Liver (tissue), 9 donors: ENCODE data around the gene STOM. TPM values are rescaled to one million over a fixed set of nuclear protein-coding genes. Genes with fewer than 3 reads are reported as not detected.

ENCODE experiments used
- DNase-seq: peaks from one replicate; pipeline ENCODE4 v3.0.0-alpha.2; 2017; ENCODE audit warnings: low spot score
- H3K27ac ChIP-seq, 2 donors: one replicate each; pipeline ENCODE4 v1.7.0; 2013; ENCODE audit warnings: inconsistent platforms in 2 of 2, low read length in 2 of 2, control low read depth in 1 of 2, low read depth in 1 of 2, mild to moderate bottlenecking in 1 of 2
- H3K27me3 ChIP-seq, 4 donors: one replicate each; pipeline versions ENCODE4 v1.6.1 to v1.7.0; 2013; ENCODE audit warnings: low read length in 3 of 4, inconsistent platforms in 1 of 4, mild to moderate bottlenecking in 1 of 4, moderate library complexity in 1 of 4; ENCODE audit not compliant: control insufficient read depth in 4 of 4, insufficient read depth in 4 of 4
- H3K36me3 ChIP-seq, 4 donors: one replicate each; pipeline versions ENCODE4 v1.6.1 to v1.7.0; 2013; ENCODE audit warnings: low read length in 3 of 4, mild to moderate bottlenecking in 3 of 4, low read depth in 1 of 4, moderate library complexity in 1 of 4; ENCODE audit not compliant: control insufficient read depth in 4 of 4, insufficient read depth in 3 of 4
- H3K4me1 ChIP-seq, 4 donors: one replicate each; pipeline versions ENCODE4 v1.6.1 to v1.7.0; 2013; ENCODE audit warnings: low read length in 3 of 4, mild to moderate bottlenecking in 3 of 4, moderate library complexity in 1 of 4; ENCODE audit not compliant: control insufficient read depth in 4 of 4, insufficient read depth in 4 of 4
- H3K4me3 ChIP-seq, 3 donors: one replicate each; pipeline versions ENCODE4 v1.6.1 to v1.7.0; 2013; ENCODE audit warnings: low read length in 3 of 3, control low read depth in 1 of 3, low read depth in 1 of 3, mild to moderate bottlenecking in 1 of 3
- H3K9ac ChIP-seq, 2 donors: one replicate each; pipeline ENCODE4 v1.7.0; 2013; ENCODE audit warnings: low read length in 2 of 2, mild to moderate bottlenecking in 2 of 2, moderate library complexity in 2 of 2, control low read depth in 1 of 2, low read depth in 1 of 2
- H3K9me3 ChIP-seq, 4 donors: one replicate each; pipeline versions ENCODE4 v1.6.1 to v1.7.0; 2013; ENCODE audit warnings: low read length in 3 of 4; ENCODE audit not compliant: control insufficient read depth in 4 of 4
- ATF3 ChIP-seq: IDR thresholded peaks from 2 replicates; pipeline ENCODE4 v1.6.1; 2016; ENCODE audit warnings: antibody characterized with exemption
- EGR1 ChIP-seq, 2 donors: IDR thresholded peaks; 2 replicates each; pipeline ENCODE4 v1.6.1; 2016 to 2018; ENCODE audit warnings: antibody characterized with exemption in 2 of 2, low read depth in 2 of 2
- FOXA1 ChIP-seq: IDR thresholded peaks from 2 replicates; pipeline ENCODE4 v1.6.1; 2016; ENCODE audit warnings: antibody characterized with exemption
- FOXA2 ChIP-seq: IDR thresholded peaks from 2 replicates; pipeline ENCODE4 v1.6.1; 2016; ENCODE audit warnings: antibody characterized with exemption
- GABPA ChIP-seq, 2 donors: IDR thresholded peaks in 1 of 2; conservative IDR thresholded peaks in 1 of 2; 2 replicates each; pipeline ENCODE4 v1.6.1; 2016; ENCODE audit warnings: antibody characterized with exemption in 2 of 2, mild to moderate bottlenecking in 1 of 2, moderate library complexity in 1 of 2
- HNF4A ChIP-seq, 2 donors: conservative IDR thresholded peaks; 2 replicates each; pipeline ENCODE4 v1.6.1; 2016; ENCODE audit warnings: antibody characterized with exemption in 2 of 2, mild to moderate bottlenecking in 2 of 2
- HNF4G ChIP-seq: IDR thresholded peaks from 2 replicates; pipeline ENCODE4 v1.6.1; 2016; ENCODE audit warnings: antibody characterized with exemption
- JUND ChIP-seq, 2 donors: IDR thresholded peaks; 2 replicates each; pipeline ENCODE4 v1.6.1; 2016; ENCODE audit warnings: antibody characterized with exemption in 2 of 2
- MAX ChIP-seq: IDR thresholded peaks from 2 replicates; pipeline ENCODE4 v1.6.1; 2016; ENCODE audit warnings: antibody characterized with exemption
- NR2F2 ChIP-seq: IDR thresholded peaks from 2 replicates; pipeline ENCODE4 v1.6.1; 2016; ENCODE audit warnings: antibody characterized with exemption
- RAD21 ChIP-seq, 2 donors: IDR thresholded peaks; 2 replicates each; pipeline ENCODE4 v1.6.1; 2016; ENCODE audit warnings: antibody characterized with exemption in 2 of 2, mild to moderate bottlenecking in 2 of 2
- REST ChIP-seq: IDR thresholded peaks from 2 replicates; pipeline ENCODE4 v1.6.1; 2016; ENCODE audit warnings: antibody characterized with exemption, mild to moderate bottlenecking
- RXRA ChIP-seq, 2 donors: IDR thresholded peaks; 2 replicates each; pipeline ENCODE4 v1.6.1; 2017 to 2018; ENCODE audit warnings: antibody characterized with exemption in 2 of 2, mild to moderate bottlenecking in 1 of 2
- SP1 ChIP-seq: IDR thresholded peaks from 2 replicates; pipeline ENCODE4 v1.6.1; 2018; ENCODE audit warnings: antibody characterized with exemption, mild to moderate bottlenecking
- TAF1 ChIP-seq: conservative IDR thresholded peaks from 2 replicates; pipeline ENCODE4 v1.6.1; 2016; ENCODE audit warnings: antibody characterized with exemption, mild to moderate bottlenecking
- YY1 ChIP-seq: IDR thresholded peaks from 2 replicates; pipeline ENCODE4 v1.6.1; 2016; ENCODE audit warnings: antibody characterized with exemption, mild to moderate bottlenecking
- ZBTB33 ChIP-seq: IDR thresholded peaks from 2 replicates; pipeline ENCODE4 v1.6.1; 2016; ENCODE audit warnings: antibody characterized with exemption
- WGBS: extraction: QIAGEN DNeasy Blood & Tissue Kit; methylation state at CpG from one replicate; pipeline ENCODE4 v1.1.7; 2013; 5-methylcytosine and 5-hydroxymethylcytosine counted together
- polyA plus RNA-seq, 2 donors: library from polyadenylated mRNA; stranded (reverse) in 1 of 2; unstranded in 1 of 2; fragments of 200-250 nt in 1 of 2; fragments of >200 nt in 1 of 2; fragmentation: Nextera tagmentation in 1 of 2; extraction: Ambion mirVana in 1 of 2; gene quantifications; one replicate each; pipeline versions ENCODE4 v1.2.1 to v1.2.3, GENCODE V29; 2013 to 2015
- total RNA-seq, 2 donors: library from RNA; depleted of rRNA; stranded (reverse); fragments of >200 nt; gene quantifications; one replicate each; pipeline ENCODE4 v1.2.3, GENCODE V29; 2014
- TF ChIP-seq, protein P1 (sequence below): fragments of 150-350 bp; IDR thresholded peaks from 2 replicates; pipeline ENCODE4 v1.5.1; 2017; ENCODE audit warnings: improper control_type of control experiment, low read depth, low read length; ENCODE audit not compliant: missing input control
- donor health status: healthy.
- donor health status: healthy.
- donor health status: healthy.
- donor health status: healthy.
- donor health status: healthy.

STOM gene
- total and polyA plus RNA-seq, 4 donors = 150 to 398 (median 265) TPM

DNA sequence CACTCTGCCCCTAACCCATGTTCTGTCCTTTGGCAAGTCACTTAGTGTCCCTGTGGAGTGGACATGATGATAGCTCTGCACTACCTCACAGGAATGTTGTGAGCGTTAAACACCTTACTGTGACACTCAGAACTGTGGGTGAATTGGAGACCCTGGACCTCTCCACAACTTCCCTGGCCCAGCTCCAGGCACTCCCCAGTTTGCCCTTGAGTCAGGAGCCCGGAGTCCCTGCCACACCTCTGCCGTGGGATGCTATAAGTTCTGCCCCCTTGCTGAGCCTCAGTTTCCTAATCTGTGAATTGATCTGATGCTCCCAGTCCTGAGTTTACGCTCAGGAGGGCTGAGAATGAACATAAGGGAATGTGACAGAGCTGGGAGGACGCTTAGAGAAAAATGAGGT is 67.7 kb downstream of the STOM start:
- Histone ChIP-seq H3K27ac (no peak overlapping the region), H3K36me3 (peaks cover 0 to 6% (median 2%) of the 10 kb centered on the region in 4 donors), H3K9ac (no peak overlapping the region), H3K4me3 (no peak overlapping the region), H3K9me3 (no peaks in the 10 kb centered on the region), H3K27me3 (no peaks in the 10 kb centered on the region), H3K4me1 (peaks cover 4 to 15% (median 7%) of the 10 kb centered on the region in 4 donors)
- no peak for DNase-seq
- WGBS = 96% methylated on average over 5 of the region's 5 CpGs
- TF ChIP-seq, protein P1, sequence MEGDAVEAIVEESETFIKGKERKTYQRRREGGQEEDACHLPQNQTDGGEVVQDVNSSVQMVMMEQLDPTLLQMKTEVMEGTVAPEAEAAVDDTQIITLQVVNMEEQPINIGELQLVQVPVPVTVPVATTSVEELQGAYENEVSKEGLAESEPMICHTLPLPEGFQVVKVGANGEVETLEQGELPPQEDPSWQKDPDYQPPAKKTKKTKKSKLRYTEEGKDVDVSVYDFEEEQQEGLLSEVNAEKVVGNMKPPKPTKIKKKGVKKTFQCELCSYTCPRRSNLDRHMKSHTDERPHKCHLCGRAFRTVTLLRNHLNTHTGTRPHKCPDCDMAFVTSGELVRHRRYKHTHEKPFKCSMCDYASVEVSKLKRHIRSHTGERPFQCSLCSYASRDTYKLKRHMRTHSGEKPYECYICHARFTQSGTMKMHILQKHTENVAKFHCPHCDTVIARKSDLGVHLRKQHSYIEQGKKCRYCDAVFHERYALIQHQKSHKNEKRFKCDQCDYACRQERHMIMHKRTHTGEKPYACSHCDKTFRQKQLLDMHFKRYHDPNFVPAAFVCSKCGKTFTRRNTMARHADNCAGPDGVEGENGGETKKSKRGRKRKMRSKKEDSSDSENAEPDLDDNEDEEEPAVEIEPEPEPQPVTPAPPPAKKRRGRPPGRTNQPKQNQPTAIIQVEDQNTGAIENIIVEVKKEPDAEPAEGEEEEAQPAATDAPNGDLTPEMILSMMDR = no peak
- TF ChIP-seq ATF3 (no peak), TAF1 (no peak), RAD21 (IDR thresholded peaks at IDR 0.05) (no peak), FOXA1 (no peak), RXRA (IDR thresholded peaks at IDR 0.05) (no peak), JUND (IDR thresholded peaks at IDR 0.05) (no peak), EGR1 (IDR thresholded peaks at IDR 0.05; ENCODE audit: low read depth in 2 of 2) (no peak), HNF4G (no peak), MAX (no peak), FOXA2 (no peak), YY1 (no peak), HNF4A (conservative IDR thresholded peaks at IDR 0.05) (no peak), GABPA (IDR thresholded peaks at IDR 0.05 in 1 of 2, conservative IDR thresholded peaks at IDR 0.05 in 1 of 2) (no peak), SP1 (no peak), REST (no peak), ZBTB33 (no peak), NR2F2 (no peak)
